ENCODE results near the gene TBPL1. TPM values are rescaled to one million over a fixed set of nuclear protein-coding genes. Genes with fewer than 3 reads are reported as not detected.

TBPL1 gene
- total RNA-seq, 5 donors from 2014 or later (not counting 1 experiment from before 2014, with no cell fraction given): 27.7 to 30.5 (median 28.9) TPM

DNA sequence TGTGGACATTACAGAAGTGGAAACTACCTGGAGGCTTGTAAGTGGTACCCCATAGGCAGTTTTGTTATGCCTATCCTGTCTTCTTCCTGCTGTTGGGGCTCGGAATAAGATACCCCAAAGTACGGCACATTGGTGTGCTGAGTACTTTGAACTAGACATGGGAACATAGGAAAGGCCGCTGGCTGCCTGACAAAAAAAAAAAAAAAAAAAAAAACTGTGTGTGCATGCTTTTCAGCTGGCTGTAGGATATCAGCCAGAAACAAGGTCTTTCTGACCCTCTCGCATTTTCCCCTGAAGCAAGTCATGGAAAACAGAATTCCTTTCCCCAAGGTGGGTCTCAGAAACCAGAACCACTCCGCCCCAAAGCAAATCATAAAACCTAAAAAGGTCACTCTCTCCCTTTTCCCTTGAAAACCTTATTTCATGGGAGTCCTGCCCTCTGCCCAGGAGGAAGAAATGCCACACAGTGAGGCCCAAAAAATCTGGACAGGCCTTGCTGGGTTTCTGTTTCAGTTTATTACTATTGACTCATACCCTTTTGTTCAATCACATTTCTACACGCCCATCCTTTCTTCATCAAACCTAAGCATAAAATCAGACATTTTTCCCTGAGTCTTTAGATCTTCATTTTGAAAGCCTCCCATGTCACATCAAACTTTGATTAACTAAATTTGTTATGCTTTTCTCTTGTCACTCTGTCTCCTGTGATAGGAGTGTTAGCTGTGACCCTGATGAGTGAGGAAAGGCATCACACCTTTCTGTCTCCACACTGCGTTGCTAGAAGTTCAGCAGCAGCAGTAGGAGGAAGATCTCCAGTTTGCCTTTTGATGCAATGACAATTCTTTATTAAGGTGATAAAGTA is 82.2 kb downstream of the TBPL1 start:
- H3K9me3 ChIP-seq: no peaks in the 10 kb centered on the region
- 80% methylated on average over 4 of the region's 7 CpGs for WGBS (ENCODE audit: insufficient coverage)
- ATAC-seq (replicated peaks in 1 of 4) (no peak), DNase-seq (no peak)
- H3K4me3 Mint-ChIP-seq: no peak overlapping the region
- no peaks in the 10 kb centered on the region for H3K4me1 ChIP-seq (ENCODE audit: control insufficient read depth in 1 of 2, extremely low read depth in 1 of 2, insufficient read depth in 2 of 2, low read length in 2 of 2)
- CTCF ChIA-PET: no interaction called here
- H3K9me3 Mint-ChIP-seq: no peaks in the 10 kb centered on the region
- H3K27ac Mint-ChIP-seq: no peak overlapping the region
- no peaks in the 10 kb centered on the region for H3K27me3 Mint-ChIP-seq
- peaks cover 5 to 12% (median 8%) of the 10 kb centered on the region in 3 donors for H3K4me1 Mint-ChIP-seq
- H3K27ac ChIP-seq (ENCODE audit: low read length): no peak overlapping the region
- H3K36me3 ChIP-seq (ENCODE audit: control insufficient read depth in 2 of 2, extremely low read depth in 1 of 2, insufficient read depth in 1 of 2, low read length in 1 of 2): no peaks in the 10 kb centered on the region
- H3K27me3 ChIP-seq (replicated peaks in 1 of 2; ENCODE audit: control insufficient read depth in 2 of 2, extremely low read depth in 1 of 2, insufficient read depth in 2 of 2, low read length in 1 of 2): no peaks in the 10 kb centered on the region
- H3K36me3 Mint-ChIP-seq: no peaks in the 10 kb centered on the region
- H3K4me3 ChIP-seq (ENCODE audit: control insufficient read depth in 1 of 2, extremely low read depth in 1 of 2, low read length in 1 of 2): no peak overlapping the region
- POLR2A ChIA-PET: interaction anchor here in 1 of 2 donors (0.6 kb wide), 2 partner anchors 13 to 274 kb away, joined by 3 to 5 read pairs; no protein-coding TSS in a partner anchor

DNA sequence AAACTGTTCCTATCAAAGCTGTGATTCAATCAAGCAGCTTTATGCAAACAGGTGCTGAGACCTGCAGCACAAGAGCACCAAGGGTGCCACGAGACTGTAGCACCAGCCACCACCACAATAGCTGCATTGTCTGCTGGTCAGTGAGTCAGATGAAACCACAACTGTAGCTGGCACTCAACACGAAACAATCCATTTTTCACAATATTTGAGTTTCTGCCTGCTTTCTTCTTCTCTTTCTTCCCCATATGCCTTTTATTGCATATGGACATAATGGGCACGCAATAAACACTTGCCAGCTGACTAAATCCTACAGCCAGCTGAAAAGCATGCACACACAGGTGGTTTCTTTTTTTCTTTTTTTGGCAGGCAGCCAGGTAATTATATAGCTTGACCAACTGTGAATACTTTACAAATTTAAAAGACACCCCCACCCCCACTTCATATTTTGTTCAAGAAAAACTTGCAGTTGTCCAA is 82.8 kb downstream of the TBPL1 start:
- Histone ChIP-seq H3K4me1 (ENCODE audit: control insufficient read depth in 1 of 2, extremely low read depth in 1 of 2, insufficient read depth in 2 of 2, low read length in 2 of 2) (no peaks in the 10 kb centered on the region), H3K9me3 (no peaks in the 10 kb centered on the region), H3K27ac (ENCODE audit: low read length) (no peak overlapping the region), H3K4me3 (ENCODE audit: control insufficient read depth in 1 of 2, extremely low read depth in 1 of 2, low read length in 1 of 2) (no peak overlapping the region), H3K36me3 (ENCODE audit: control insufficient read depth in 2 of 2, extremely low read depth in 1 of 2, insufficient read depth in 1 of 2, low read length in 1 of 2) (no peaks in the 10 kb centered on the region), H3K27me3 (replicated peaks in 1 of 2; ENCODE audit: control insufficient read depth in 2 of 2, extremely low read depth in 1 of 2, insufficient read depth in 2 of 2, low read length in 1 of 2) (no peaks in the 10 kb centered on the region)
- CTCF ChIA-PET: no interaction called here
- POLR2A ChIA-PET: no interaction called here
- Mint-ChIP-seq H3K4me1 (peaks cover 5 to 12% (median 8%) of the 10 kb centered on the region in 3 donors), H3K36me3 (no peaks in the 10 kb centered on the region), H3K27ac (no peak overlapping the region), H3K4me3 (no peak overlapping the region), H3K27me3 (no peaks in the 10 kb centered on the region), H3K9me3 (no peaks in the 10 kb centered on the region)
- DNase-seq: no peak
- 57% methylated on average over 3 of the region's 3 CpGs for WGBS (ENCODE audit: insufficient coverage)
- ATAC-seq (replicated peaks in 1 of 4): no peak

GRCh38 chr6:134039116-134039515 is 86.1 kb downstream of the TBPL1 start:
- ATAC-seq (replicated peaks in 1 of 4) (no peak), DNase-seq (no peak)
- Mint-ChIP-seq H3K9me3 (no peaks in the 10 kb centered on the region), H3K27ac (no peak overlapping the region), H3K4me1 (peaks cover 5 to 12% (median 8%) of the 10 kb centered on the region in 3 donors), H3K4me3 (no peak overlapping the region), H3K36me3 (no peaks in the 10 kb centered on the region), H3K27me3 (peaks cover 0 to 5% of the 10 kb centered on the region in 2 donors)
- WGBS (ENCODE audit: insufficient coverage): no CpG with 5 or more reads among the region's 1 CpG
- ChIA-PET CTCF (interaction anchor here in 1 of 2 donors (0.5 to 0.7 kb wide), 2 partner anchors 26 to 65 kb away, joined by 3 to 7 read pairs; no protein-coding TSS in a partner anchor), POLR2A (no interaction called here)
- no peaks in the 10 kb centered on the region for H3K36me3 ChIP-seq (ENCODE audit: control insufficient read depth in 2 of 2, extremely low read depth in 1 of 2, insufficient read depth in 1 of 2, low read length in 1 of 2)
- no peaks in the 10 kb centered on the region for H3K4me1 ChIP-seq (ENCODE audit: control insufficient read depth in 1 of 2, extremely low read depth in 1 of 2, insufficient read depth in 2 of 2, low read length in 2 of 2)
- H3K27me3 ChIP-seq (replicated peaks in 1 of 2; ENCODE audit: control insufficient read depth in 2 of 2, extremely low read depth in 1 of 2, insufficient read depth in 2 of 2, low read length in 1 of 2): peaks cover 0 to 4% of the 10 kb centered on the region in 2 experiments
- H3K4me3 ChIP-seq (ENCODE audit: control insufficient read depth in 1 of 2, extremely low read depth in 1 of 2, low read length in 1 of 2): no peak overlapping the region
- no peak overlapping the region for H3K27ac ChIP-seq (ENCODE audit: low read length)
- no peaks in the 10 kb centered on the region for H3K9me3 ChIP-seq

Other genes with a start within 250 kb of the TBPL1 start
- under 1 TPM in 2 of 5 donors, not detected in 3; 0.07 to 0.12 TPM for gene TCF21, start 64.1 kb upstream of the TBPL1 start, total RNA-seq
- gene SLC2A12, start 99.4 kb downstream of the TBPL1 start, total RNA-seq: under 1 TPM in 1 of 5 donors, not detected in 4; 0.06 TPM

Measured in T-cell (primary cell).